Activated naive CD4-positive, alpha-beta T cell treated with anti-CD3 and anti-CD28 coated beads, Interleukin-2, amount 50 U/mL, for 16 hours (primary cell): ENCODE data around the gene LTBP2.

Source experiments
- DNase-seq: peaks from one replicate; pipeline ENCODE4 v3.0.0-alpha.2; 2020

The LTBP2 gene

GRCh38 chr14:74569806-74570591 lies 42.0 kb downstream of the LTBP2 start:
- DNase-seq, result no peak

- no peak for DNase-seq
Measured at GRCh38 chr14:74569387-74569786, 42.6 kb downstream of the LTBP2 start.

DNA sequence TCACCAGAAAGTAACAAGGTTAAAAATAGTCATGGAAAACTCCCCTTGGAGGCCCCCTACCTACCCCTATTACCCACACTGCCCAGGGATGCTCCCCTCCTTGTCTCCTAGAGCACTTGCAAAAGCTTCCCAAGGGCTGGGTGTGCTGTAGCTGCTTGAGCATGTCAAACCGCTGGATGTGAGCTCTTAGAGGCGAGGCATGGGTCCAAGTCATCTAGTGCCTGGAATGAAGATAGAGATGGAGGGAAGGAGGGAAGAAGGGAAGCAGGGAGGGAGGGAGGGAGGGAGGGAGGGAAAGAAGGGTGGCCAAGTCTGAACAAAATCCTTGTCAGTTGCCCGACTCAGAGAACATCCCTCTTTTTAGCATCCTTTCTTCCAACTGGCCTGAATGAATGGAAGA lies 43.1 kb downstream of the LTBP2 start:
- no peak for DNase-seq

DNA sequence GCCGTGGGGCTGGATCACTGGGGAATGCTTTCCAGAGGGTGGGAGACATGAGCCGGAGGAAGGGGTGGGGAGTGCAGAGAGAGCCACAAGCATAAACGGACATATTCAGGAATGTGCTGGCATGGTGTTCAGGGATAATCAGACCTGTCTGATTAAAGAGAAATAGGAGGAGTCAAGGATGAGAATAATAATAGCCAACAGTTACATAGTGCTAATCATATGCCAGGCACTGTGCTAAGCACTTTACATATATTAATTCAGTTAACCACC lies 43.7 kb downstream of the LTBP2 start:
- no peak for DNase-seq

- no peak for DNase-seq
Measured at GRCh38 chr14:74567646-74568379, 44.2 kb downstream of the LTBP2 start.

- DNase-seq, result no peak
Measured at GRCh38 chr14:74567219-74567618, 44.8 kb downstream of the LTBP2 start.

- DNase-seq, result no peak
Measured at GRCh38 chr14:74566174-74567141, 45.6 kb downstream of the LTBP2 start.

GRCh38 chr14:74563586-74564159 lies 48.4 kb downstream of the LTBP2 start:
- DNase-seq, result no peak

GRCh38 chr14:74563233-74563585 lies 48.8 kb downstream of the LTBP2 start:
- DNase-seq, result no peak

DNA sequence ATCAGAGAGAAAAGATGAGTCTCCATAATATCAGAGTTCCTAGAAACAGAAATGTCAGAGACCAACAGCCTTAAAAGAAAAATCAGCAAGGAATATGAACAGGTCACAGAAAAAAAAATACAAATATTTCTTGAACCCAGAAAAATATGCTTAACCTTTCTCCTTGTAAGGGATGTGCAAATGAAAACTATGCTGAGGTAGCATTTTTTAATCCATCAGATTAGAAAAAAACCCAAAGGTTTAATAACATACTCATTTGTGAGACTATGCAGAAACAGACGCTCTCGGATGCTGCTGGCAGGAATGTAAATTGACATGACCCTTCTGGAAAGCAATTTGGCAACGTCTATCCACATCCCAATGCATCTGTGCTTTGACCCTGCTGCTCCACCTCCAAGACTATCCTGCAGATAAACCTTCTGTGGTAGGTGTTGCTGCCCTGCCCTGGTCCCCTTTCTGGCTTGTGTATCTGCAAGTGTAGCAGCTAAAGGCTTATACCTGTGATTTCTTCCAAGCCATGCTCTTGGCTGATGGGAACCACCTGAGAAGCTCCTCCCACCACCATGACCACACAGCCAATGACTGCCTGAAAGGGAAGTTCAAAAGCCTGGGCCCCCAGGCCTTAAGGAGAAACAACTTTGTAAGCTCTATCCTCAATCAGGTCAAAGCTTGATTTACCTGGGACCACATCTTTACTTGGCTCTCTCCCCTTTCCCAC lies 49.4 kb downstream of the LTBP2 start:
- DNase-seq, result no peak

- DNase-seq, result no peak
Measured at GRCh38 chr14:74558655-74559054, 53.4 kb downstream of the LTBP2 start.

GRCh38 chr14:74557691-74558090 lies 54.3 kb downstream of the LTBP2 start:
- DNase-seq, result no peak

DNA sequence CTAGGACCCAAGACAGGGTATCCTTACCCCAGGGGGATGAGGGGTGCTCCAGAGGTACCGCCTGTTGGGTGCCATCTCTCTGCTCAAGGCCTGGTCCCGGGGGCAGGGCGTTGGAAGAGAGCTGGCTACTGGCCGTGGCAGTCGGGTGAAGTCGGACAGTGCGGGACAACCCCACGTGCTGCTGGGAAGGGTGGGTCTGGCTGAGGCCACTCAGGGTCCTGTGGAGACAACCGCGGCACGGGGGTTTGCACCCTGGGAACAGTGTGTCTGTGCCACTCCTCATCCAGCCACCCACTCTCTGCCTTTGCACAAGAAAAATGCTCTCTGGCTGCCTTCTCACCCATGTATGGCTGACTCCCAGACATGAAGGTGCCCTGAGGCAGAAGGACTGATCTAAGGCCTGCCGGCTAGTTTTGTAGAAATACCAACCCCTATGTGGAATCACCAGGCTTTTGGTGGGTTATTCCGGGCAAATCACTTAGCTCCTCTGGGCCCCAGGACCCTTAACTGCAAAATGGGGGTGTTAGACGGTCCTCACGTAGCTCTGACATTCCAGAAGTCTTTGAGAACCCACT lies 56.5 kb downstream of the LTBP2 start:
- DNase-seq, result no peak

DNA sequence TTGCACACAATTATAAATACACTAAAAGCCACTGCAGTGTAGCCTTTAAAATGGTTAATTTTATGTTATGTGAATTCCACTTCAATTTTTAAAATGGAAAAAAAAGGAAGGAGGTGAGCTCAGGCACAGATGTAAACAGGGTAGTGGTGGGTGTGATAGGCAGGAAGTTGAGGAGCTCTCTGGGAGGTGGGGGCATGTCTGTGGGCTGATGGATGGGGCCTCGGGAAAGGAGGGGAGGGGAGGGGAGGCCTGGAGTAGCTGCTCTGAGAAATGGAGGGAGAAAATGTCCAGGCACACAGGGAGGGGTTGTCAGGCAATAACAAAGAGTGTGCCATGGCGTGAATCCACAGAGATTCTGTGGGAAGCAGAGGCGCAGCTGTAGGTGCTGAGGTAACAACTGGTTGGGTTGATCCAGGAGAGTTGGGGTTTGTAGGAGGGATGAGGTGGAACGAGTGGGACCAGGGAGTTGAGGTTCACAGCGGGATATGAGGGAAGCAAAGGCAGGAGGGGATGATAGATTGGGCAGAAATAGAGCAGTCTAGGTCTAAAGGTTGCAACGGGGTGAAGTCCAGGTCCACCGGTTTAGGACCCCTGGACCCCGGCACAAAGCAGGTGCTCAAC lies 57.2 kb downstream of the LTBP2 start:
- no peak for DNase-seq

DNA sequence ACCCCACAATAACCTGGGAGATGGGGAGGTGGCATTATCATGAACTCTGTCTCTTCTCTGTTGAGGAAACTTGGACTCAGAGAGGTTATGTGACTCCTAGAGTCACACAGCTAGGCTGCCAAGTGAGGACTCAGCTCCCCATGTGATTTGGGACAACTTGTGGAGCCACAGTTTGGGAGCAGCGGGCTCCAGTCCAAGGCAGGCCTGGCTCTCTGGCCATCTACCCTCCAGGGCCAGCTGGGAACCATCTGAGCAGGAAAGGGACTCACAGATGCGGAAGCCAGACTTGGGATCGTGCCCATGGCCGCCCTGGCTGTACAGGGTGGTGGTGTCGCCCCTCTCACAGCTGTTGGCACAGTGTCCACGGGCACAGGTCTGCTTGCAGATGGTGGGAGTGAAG lies 59.4 kb downstream of the LTBP2 start:
- DNase-seq, result no peak

DNA sequence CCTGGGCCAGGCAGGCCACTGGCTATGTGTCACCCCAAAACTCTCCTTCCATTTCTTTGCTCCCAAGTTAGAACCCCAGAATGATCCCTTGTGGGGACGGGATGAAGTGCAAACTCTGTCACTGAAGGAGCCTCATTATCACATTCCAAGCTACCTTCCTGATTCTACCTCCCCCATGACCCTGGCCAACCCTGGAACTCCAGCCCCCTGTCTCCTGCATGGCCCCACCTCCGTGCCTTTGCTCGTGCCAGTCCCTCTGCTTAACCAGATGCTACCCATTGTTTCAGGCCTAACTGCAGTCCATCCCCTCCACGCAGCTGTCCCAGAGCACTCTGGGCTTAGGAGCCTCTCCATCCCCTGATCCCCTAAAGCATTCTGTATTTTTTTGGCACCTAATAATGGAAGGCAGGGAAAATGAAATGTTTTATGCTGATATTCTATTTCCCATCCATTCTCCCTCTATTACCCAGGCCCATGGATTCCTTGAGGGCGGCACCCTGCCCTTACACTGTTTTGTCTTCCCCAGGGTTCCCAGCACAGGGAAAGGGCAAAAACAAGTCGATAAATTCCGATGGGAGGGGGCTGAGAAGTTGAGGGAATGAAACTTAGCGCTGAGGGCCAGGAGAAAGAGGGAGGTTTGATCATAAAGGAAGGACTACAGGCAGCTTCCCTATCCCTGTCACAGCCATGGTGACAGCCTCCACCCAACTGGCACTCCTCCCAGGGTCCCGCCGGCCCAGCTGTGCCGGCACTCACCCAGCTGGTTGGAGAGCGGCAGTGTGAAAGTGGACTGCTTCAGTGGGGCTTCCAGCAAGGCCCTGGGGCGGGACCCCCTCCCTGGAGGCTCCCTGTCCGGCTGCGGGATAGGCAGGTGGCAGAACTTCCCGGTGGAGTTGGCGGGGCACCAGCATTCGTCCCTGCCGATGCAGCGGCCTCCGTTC lies 60.3 kb downstream of the LTBP2 start:
- DNase-seq, result no peak

GRCh38 chr14:74551001-74551400 lies 61.0 kb downstream of the LTBP2 start:
- no peak for DNase-seq

- DNase-seq, result no peak
Measured at GRCh38 chr14:74550071-74550470, 62.0 kb downstream of the LTBP2 start.

GRCh38 chr14:74549588-74549987 lies 62.4 kb downstream of the LTBP2 start:
- no peak for DNase-seq

DNA sequence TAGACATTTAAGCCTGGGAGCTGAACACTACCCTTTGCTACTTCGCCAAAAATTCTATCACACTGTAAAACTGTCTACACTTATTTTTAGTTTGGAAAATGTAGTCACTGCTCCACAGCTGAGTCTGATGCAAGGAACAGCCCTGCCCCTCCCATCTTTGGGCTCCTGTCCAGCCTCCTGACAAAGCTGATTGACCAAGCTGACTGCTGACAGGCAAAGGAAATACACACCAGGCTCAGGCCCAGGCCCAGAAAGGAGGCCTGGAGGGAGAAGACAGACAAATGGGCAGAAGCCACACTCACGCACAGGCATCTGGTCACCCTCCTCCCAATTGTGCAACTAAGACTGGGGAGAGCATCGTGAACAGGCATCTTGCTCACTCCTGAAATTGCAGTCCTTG lies 63.2 kb downstream of the LTBP2 start:
- no peak for DNase-seq
